GM23248 (cell line): Measurements from ENCODE around the gene NFATC2. TPM values are rescaled to one million over a fixed set of nuclear protein-coding genes. Genes with fewer than 3 reads are reported as not detected.

ENCODE experiments used
- DNase-seq: peaks from one replicate; pipeline ENCODE4 v3.0.0-alpha.2; 2015
- H2AFZ ChIP-seq: fragments of 200-600 bp; sonication (generic); 2 replicates; pipeline ENCODE4 v1.6.1; 2016; ENCODE audit warnings: antibody characterized with exemption
- H3F3A ChIP-seq: fragments of 200-600 bp; sonication (generic); 2 replicates; pipeline ENCODE4 v1.6.1; 2016; ENCODE audit warnings: mild to moderate bottlenecking, antibody characterized with exemption, mixed run types; ENCODE audit not compliant: insufficient read depth
- H3K27ac ChIP-seq: fragments of 200-600 bp; sonication (generic); 2 replicates; pipeline ENCODE4 v1.5.1; 2016; ENCODE audit warnings: mild to moderate bottlenecking
- H3K27me3 ChIP-seq: fragments of 200-600 bp; sonication (generic); replicated peaks from 2 replicates; pipeline ENCODE4 v1.6.1; 2016; ENCODE audit warnings: mild to moderate bottlenecking; ENCODE audit not compliant: insufficient read depth
- H3K36me3 ChIP-seq: fragments of 200-600 bp; sonication (generic); 2 replicates; pipeline ENCODE4 v1.6.1; 2016; ENCODE audit warnings: low read depth, mild to moderate bottlenecking
- H3K4me1 ChIP-seq: fragments of 200-600 bp; sonication (generic); 2 replicates; pipeline ENCODE4 v1.6.1; 2016; ENCODE audit warnings: mild to moderate bottlenecking; ENCODE audit not compliant: insufficient read depth
- H3K4me2 ChIP-seq: fragments of 200-600 bp; sonication (generic); one replicate; pipeline ENCODE4 v1.6.1; 2016; ENCODE audit warnings: mild to moderate bottlenecking; ENCODE audit not compliant: unreplicated experiment
- H3K4me3 ChIP-seq: fragments of 200-600 bp; sonication (generic); 2 replicates; pipeline ENCODE4 v1.5.1; 2016; ENCODE audit warnings: mild to moderate bottlenecking
- H3K79me2 ChIP-seq: fragments of 200-600 bp; sonication (generic); 2 replicates; pipeline ENCODE4 v1.6.1; 2016; ENCODE audit warnings: mild to moderate bottlenecking; ENCODE audit not compliant: insufficient read depth
- H3K9ac ChIP-seq: fragments of 200-600 bp; sonication (generic); 2 replicates; pipeline ENCODE4 v1.6.1; 2016; ENCODE audit warnings: mild to moderate bottlenecking
- H3K9me2 ChIP-seq: fragments of 200-600 bp; sonication (generic); 2 replicates; pipeline ENCODE4 v1.6.1; 2016; ENCODE audit warnings: mixed run types, mild to moderate bottlenecking, moderate library complexity; ENCODE audit not compliant: insufficient read depth
- H3K9me3 ChIP-seq: fragments of 200-600 bp; sonication (generic); one replicate; pipeline ENCODE4 v1.6.1; 2017; ENCODE audit warnings: low read depth
- H4K20me1 ChIP-seq: fragments of 200-600 bp; sonication (generic); 2 replicates; pipeline ENCODE4 v1.6.0; 2016; ENCODE audit not compliant: insufficient read depth
- EZH2 ChIP-seq: fragments of 200-600 bp; sonication (generic); IDR thresholded peaks from 2 replicates; pipeline ENCODE4 v1.6.1; 2018; ENCODE audit warnings: antibody characterized with exemption, mild to moderate bottlenecking; ENCODE audit not compliant: insufficient read depth, poor library complexity, severe bottlenecking
- EZH2phosphoT487 ChIP-seq: fragments of 200-600 bp; sonication (generic); IDR thresholded peaks from 2 replicates; pipeline ENCODE4 v1.6.1; 2018; ENCODE audit warnings: antibody characterized with exemption, moderate library complexity, mild to moderate bottlenecking, low read depth; ENCODE audit not compliant: insufficient read depth
- WGBS, 2 experiments: methylation state at CpG; one replicate each; pipeline ENCODE4 v1.1.6; 2015 to 2017; ENCODE audit warnings: low lambda C conversion rate in 2 of 2, low coverage in 1 of 2; ENCODE audit errors: missing lambda C conversion rate in 2 of 2; 5-methylcytosine and 5-hydroxymethylcytosine counted together
- in situ Hi-C: fragments of 300-500 bp; cut with MboI; formaldehyde crosslinking; loops from 2 replicates; pipeline ENCODE4 v1.15.0; 2020
- polyA plus RNA-seq: library from polyadenylated mRNA; unstranded; fragments of >200 nt; fragmentation: Nextera tagmentation; extraction: Ambion mirVana; gene quantifications from 2 replicates; pipeline ENCODE4 v1.2.1, GENCODE V29; 2016
- total RNA-seq: library from RNA; depleted of rRNA; stranded (reverse); fragments of >200 nt; shearing (Covaris generic); gene quantifications from 2 replicates; pipeline ENCODE4 v1.2.3, GENCODE V29; 2014

NFATC2 gene
- total and polyA plus RNA-seq, 2 experiments from 2014 or later = 0.11 to 0.14 TPM

DNA sequence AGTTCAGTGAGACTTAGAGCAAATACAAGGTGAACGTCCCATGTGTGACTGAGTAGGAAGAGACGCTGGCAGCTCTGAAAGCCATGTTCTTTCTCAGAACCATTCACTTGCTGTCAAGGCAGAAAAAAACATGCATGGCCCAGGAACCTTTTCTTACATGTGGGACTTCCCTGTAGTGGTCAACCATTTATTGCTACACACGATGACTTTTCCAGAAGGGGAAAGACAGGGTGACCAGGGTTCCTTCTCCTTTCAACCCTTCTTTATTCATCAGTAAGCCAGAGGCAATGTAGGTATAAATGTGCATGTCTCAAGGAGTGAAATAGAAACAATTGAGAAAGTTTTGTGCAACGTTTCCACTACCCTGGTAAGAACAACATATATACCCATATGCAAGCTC lies 189.0 kb downstream of the NFATC2 start:
- no peak overlapping the region for H3K4me3 ChIP-seq
- H3K36me3 ChIP-seq = no peaks in the 10 kb centered on the region
- DNase-seq = no peak
- 77 to 81% methylated on average over 4 of the region's 4 CpGs for WGBS, 2 experiments
- H3K79me2 ChIP-seq = no peaks in the 10 kb centered on the region
- no peak overlapping the region for H2AFZ ChIP-seq
- H3F3A ChIP-seq = peaks cover 35% of the 10 kb centered on the region
- no peaks in the 10 kb centered on the region for H3K9me3 ChIP-seq
- no peak overlapping the region for H3K27ac ChIP-seq
- TF ChIP-seq EZH2 (no peak), EZH2phosphoT487 (no peak)
- no peak overlapping the region for H3K4me2 ChIP-seq
- H3K9me2 ChIP-seq = no peaks in the 10 kb centered on the region
- no peaks in the 10 kb centered on the region for H3K27me3 ChIP-seq
- no peak overlapping the region for H3K9ac ChIP-seq
- in situ Hi-C loops = no loop called here
- H4K20me1 ChIP-seq = no peaks in the 10 kb centered on the region
- H3K4me1 ChIP-seq = peaks cover 30% of the 10 kb centered on the region

DNA sequence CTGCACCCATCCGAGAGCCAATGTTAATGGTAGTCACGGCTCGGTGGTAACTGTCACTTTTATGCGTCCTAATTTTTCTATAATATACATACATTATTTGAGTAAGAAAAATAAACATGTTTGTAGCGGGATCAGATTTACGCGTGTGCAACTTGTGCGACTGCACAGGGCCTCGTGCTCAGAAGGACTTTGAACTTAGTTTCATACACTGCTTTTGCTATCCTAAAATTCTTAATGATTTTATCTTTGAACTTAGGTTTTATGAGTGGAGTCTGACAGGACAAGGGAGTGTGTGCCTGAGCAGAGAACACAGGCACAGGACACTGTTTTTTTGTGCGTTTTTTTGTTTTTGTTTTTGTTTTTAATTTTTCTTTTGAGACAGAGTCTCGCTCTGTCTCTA lies 189.7 kb downstream of the NFATC2 start:
- Histone ChIP-seq H3K36me3 (no peaks in the 10 kb centered on the region), H3F3A (peaks cover 42% of the 10 kb centered on the region), H4K20me1 (no peaks in the 10 kb centered on the region), H3K79me2 (no peaks in the 10 kb centered on the region), H3K9me2 (no peaks in the 10 kb centered on the region), H3K4me3 (no peak overlapping the region), H3K9me3 (no peaks in the 10 kb centered on the region), H3K27me3 (no peaks in the 10 kb centered on the region), H2AFZ (no peak overlapping the region), H3K4me1 (peaks cover 30% of the 10 kb centered on the region), H3K9ac (no peak overlapping the region), H3K27ac (no peak overlapping the region), H3K4me2 (no peak overlapping the region)
- in situ Hi-C loops = no loop called here
- DNase-seq = no peak
- no peak for TF ChIP-seq EZH2
- TF ChIP-seq EZH2phosphoT487 = no peak
- WGBS, 2 experiments = 96 to 97% methylated on average over 11 of the region's 11 CpGs

- H4K20me1 ChIP-seq = no peaks in the 10 kb centered on the region
- peak overlapping the region; percentile 13; the same call in 1 of the 2 replicates for H2AFZ ChIP-seq
- H3K9me2 ChIP-seq = no peaks in the 10 kb centered on the region
- no peaks in the 10 kb centered on the region for H3K9me3 ChIP-seq
- H3K4me3 ChIP-seq = no peak overlapping the region
- peaks cover 59% of the 10 kb centered on the region for H3F3A ChIP-seq
- no peaks in the 10 kb centered on the region for H3K27me3 ChIP-seq
- H3K79me2 ChIP-seq = no peaks in the 10 kb centered on the region
- WGBS, 2 experiments = 1 to 2% methylated on average over 6 of the region's 6 CpGs
- peak overlapping the region; percentile 36 for H3K4me2 ChIP-seq
- H3K27ac ChIP-seq = peak overlapping the region; percentile 92
- in situ Hi-C loops = no loop called here
- H3K4me1 ChIP-seq = peaks cover 39% of the 10 kb centered on the region
- DNase-seq = peak; percentile 88
- no peaks in the 10 kb centered on the region for H3K36me3 ChIP-seq
- TF ChIP-seq EZH2phosphoT487 (no peak), EZH2 (no peak)
- H3K9ac ChIP-seq = peak overlapping the region; percentile 71
Measured at GRCh38 chr20:51350941-51351631, 191.4 kb downstream of the NFATC2 start.

DNA sequence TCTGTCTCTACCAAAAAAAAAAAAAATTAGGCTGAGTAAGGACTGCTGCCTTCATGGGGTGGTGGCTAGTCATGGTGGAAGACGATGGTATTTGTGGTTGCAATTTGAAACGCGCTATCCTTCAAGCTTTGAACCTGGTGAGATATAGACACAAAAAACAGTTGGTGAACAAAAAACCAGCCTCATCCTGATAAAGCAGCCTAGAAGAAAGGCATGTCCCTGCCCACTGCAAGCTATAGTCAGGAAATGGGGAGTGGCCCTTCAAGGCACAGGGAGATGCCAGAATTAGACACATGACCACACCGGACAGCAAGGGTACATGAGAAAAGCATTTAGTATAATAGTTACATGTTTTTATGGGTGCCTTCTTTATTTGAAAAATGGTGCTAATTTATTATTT lies 193.6 kb downstream of the NFATC2 start:
- H3K27ac ChIP-seq = no peak overlapping the region
- WGBS, 2 experiments = 94 to 100% methylated on average over 4 of the region's 4 CpGs
- no peaks in the 10 kb centered on the region for H4K20me1 ChIP-seq
- no peaks in the 10 kb centered on the region for H3K27me3 ChIP-seq
- DNase-seq = no peak
- no peak overlapping the region for H2AFZ ChIP-seq
- no peaks in the 10 kb centered on the region for H3K79me2 ChIP-seq
- no peak overlapping the region for H3K9ac ChIP-seq
- no peak overlapping the region for H3K4me3 ChIP-seq
- H3K36me3 ChIP-seq = no peaks in the 10 kb centered on the region
- in situ Hi-C loops = no loop called here
- H3K9me3 ChIP-seq = no peaks in the 10 kb centered on the region
- H3K4me1 ChIP-seq = peaks cover 40% of the 10 kb centered on the region
- peaks cover 50% of the 10 kb centered on the region for H3F3A ChIP-seq
- no peak overlapping the region for H3K4me2 ChIP-seq
- TF ChIP-seq EZH2phosphoT487 (no peak), EZH2 (no peak)
- H3K9me2 ChIP-seq = no peaks in the 10 kb centered on the region
